HEK293 (cell line): ENCODE results near the gene CLECL1.

Source experiments
- CTCF ChIA-PET: fragments of 350-600 bp; formaldehyde crosslinking; extraction: SDS; loops from one replicate; lab custom pipeline; 2021; ENCODE audit warnings: antibody characterized with exemption; lab: Yijun Ruan, JAX
- POLR2A ChIA-PET: fragments of 300-600 bp; formaldehyde crosslinking; extraction: SDS; loops from one replicate; lab custom pipeline; 2020; ENCODE audit warnings: antibody characterized with exemption, inconsistent platforms; lab: Yijun Ruan, JAX
- H3K27ac ChIP-seq: fragments of 200-500 bp; sonication (Bioruptor generic); 2 replicates; pipeline ENCODE4 v1.5.1; 2014; ENCODE audit warnings: low read depth, low read length, control low read depth, inconsistent platforms; ENCODE audit errors: extremely low read depth
- H3K36me3 ChIP-seq, 2 experiments: fragments of 200-500 bp in 1 of 2; sonication (Bioruptor generic) in 1 of 2; 1 replicate in 1 of 2; 2 replicates in 1 of 2; pipeline ENCODE4 v1.5.1; 2014 to 2017; ENCODE audit warnings: inconsistent platforms in 2 of 2, low read length in 2 of 2; ENCODE audit not compliant: control insufficient read depth in 2 of 2, insufficient read depth in 1 of 2
- H3K4me1 ChIP-seq: fragments of 200-500 bp; sonication (Bioruptor generic); 2 replicates; pipeline ENCODE4 v1.5.1; 2014; ENCODE audit warnings: mild to moderate bottlenecking, low read length, inconsistent platforms; ENCODE audit not compliant: control insufficient read depth, insufficient read depth
- H3K4me3 ChIP-seq: 2 replicates; pipeline ENCODE4 v1.5.1; 2011; ENCODE audit warnings: low read depth, mild to moderate bottlenecking, control low read depth, low read length, moderate library complexity
- H3K9me3 ChIP-seq: fragments of 200-500 bp; sonication (Bioruptor generic); 2 replicates; pipeline ENCODE4 v1.5.1; 2014; ENCODE audit warnings: low read depth, low read length, inconsistent platforms; ENCODE audit not compliant: control insufficient read depth, insufficient read depth
- GLI2 ChIP-seq: fragments of 450-650 bp; formaldehyde crosslinking; IDR thresholded peaks from 2 replicates; pipeline ENCODE4; 2017; ENCODE audit warnings: missing biosample characterization, missing genetic modification characterization, low read depth, borderline replicate concordance
- KLF10 ChIP-seq: fragments of 450-650 bp; IDR thresholded peaks from 2 replicates; pipeline ENCODE4 v1.5.1; 2018; ENCODE audit warnings: missing biosample characterization, mild to moderate bottlenecking, missing genetic modification characterization
- MEIS1 ChIP-seq: sonication (generic); formaldehyde crosslinking; IDR thresholded peaks from 2 replicates; pipeline ENCODE4 v1.8.1; 2022; ENCODE audit warnings: missing genetic modification reagents, mild to moderate bottlenecking, borderline replicate concordance
- REPIN1 ChIP-seq: fragments of 450-650 bp; formaldehyde crosslinking; IDR thresholded peaks from 2 replicates; pipeline ENCODE4 v1.5.1; 2017; ENCODE audit warnings: missing biosample characterization, missing genetic modification characterization, low read depth
- SCRT1 ChIP-seq: fragments of 450-650 bp; formaldehyde crosslinking; IDR thresholded peaks from 2 replicates; pipeline ENCODE4 v1.5.1; 2016; ENCODE audit warnings: missing biosample characterization, missing genetic modification characterization, borderline replicate concordance
- ZBTB17 ChIP-seq: fragments of 450-650 bp; formaldehyde crosslinking; IDR thresholded peaks from 2 replicates; pipeline ENCODE4 v1.5.1; 2016; ENCODE audit warnings: missing biosample characterization, missing genetic modification characterization
- ZFP37 ChIP-seq: fragments of 450-650 bp; formaldehyde crosslinking; IDR thresholded peaks from 2 replicates; pipeline ENCODE4 v1.5.1; 2016; ENCODE audit warnings: missing biosample characterization, missing genetic modification characterization
- ZNF140 ChIP-seq: fragments of 450-650 bp; formaldehyde crosslinking; IDR thresholded peaks from 2 replicates; pipeline ENCODE4 v1.5.1; 2016; ENCODE audit warnings: missing biosample characterization, missing genetic modification characterization
- ZNF335 ChIP-seq: fragments of 450-650 bp; formaldehyde crosslinking; conservative IDR thresholded peaks from 2 replicates; pipeline ENCODE4 v1.5.1; 2016; ENCODE audit warnings: missing biosample characterization, missing genetic modification characterization
- ZNF549 ChIP-seq: fragments of 450-650 bp; IDR thresholded peaks from 2 replicates; pipeline ENCODE4 v1.5.1; 2018; ENCODE audit warnings: missing biosample characterization, missing genetic modification characterization, mild to moderate bottlenecking, inconsistent platforms, moderate library complexity
- ZNF600 ChIP-seq: fragments of 450-650 bp; formaldehyde crosslinking; IDR thresholded peaks from 2 replicates; pipeline ENCODE4 v1.5.1; 2016; ENCODE audit warnings: missing biosample characterization, missing genetic modification characterization
- ZNF624 ChIP-seq: fragments of 450-650 bp; formaldehyde crosslinking; IDR thresholded peaks from 2 replicates; pipeline ENCODE4 v1.5.1; 2017; ENCODE audit warnings: missing biosample characterization, missing genetic modification characterization
- ZNF670 ChIP-seq: fragments of 450-650 bp; formaldehyde crosslinking; IDR thresholded peaks from 2 replicates; pipeline ENCODE4 v1.5.1; 2016; ENCODE audit warnings: missing biosample characterization, missing genetic modification characterization, low read depth
- ZNF707 ChIP-seq: fragments of 450-650 bp; formaldehyde crosslinking; IDR thresholded peaks from 2 replicates; pipeline ENCODE4 v1.5.1; 2016; ENCODE audit warnings: missing biosample characterization, missing genetic modification characterization
- ZNF76 ChIP-seq: fragments of 450-650 bp; formaldehyde crosslinking; IDR thresholded peaks from 2 replicates; pipeline ENCODE4; 2016; ENCODE audit warnings: low read depth, missing biosample characterization, missing genetic modification characterization, borderline replicate concordance
- ZSCAN30 ChIP-seq: fragments of 450-650 bp; IDR thresholded peaks from 2 replicates; pipeline ENCODE4 v1.5.1; 2018; ENCODE audit warnings: missing biosample characterization, mild to moderate bottlenecking, missing genetic modification characterization, moderate library complexity
- TF ChIP-seq, protein P1 (sequence below): fragments of 450-650 bp; formaldehyde crosslinking; IDR thresholded peaks from 2 replicates; pipeline ENCODE4 v1.5.1; 2016; ENCODE audit warnings: missing biosample characterization, missing genetic modification characterization, borderline replicate concordance
- TF ChIP-seq, protein P2 (sequence below): fragments of 450-650 bp; IDR thresholded peaks from 2 replicates; pipeline ENCODE4 v1.5.1; 2018; ENCODE audit warnings: missing biosample characterization, mild to moderate bottlenecking, missing genetic modification characterization
- TF ChIP-seq, protein P3 (sequence below): fragments of 450-650 bp; formaldehyde crosslinking; optimal IDR thresholded peaks from 2 replicates; pipeline ENCODE3; 2016; ENCODE audit warnings: missing biosample characterization, mild to moderate bottlenecking, missing genetic modification characterization
- TF ChIP-seq, protein P4 (sequence below): fragments of 450-650 bp; formaldehyde crosslinking; IDR thresholded peaks from 2 replicates; pipeline ENCODE4 v1.5.1; 2016; ENCODE audit warnings: missing biosample characterization, missing genetic modification characterization, borderline replicate concordance

CLECL1 gene

DNA sequence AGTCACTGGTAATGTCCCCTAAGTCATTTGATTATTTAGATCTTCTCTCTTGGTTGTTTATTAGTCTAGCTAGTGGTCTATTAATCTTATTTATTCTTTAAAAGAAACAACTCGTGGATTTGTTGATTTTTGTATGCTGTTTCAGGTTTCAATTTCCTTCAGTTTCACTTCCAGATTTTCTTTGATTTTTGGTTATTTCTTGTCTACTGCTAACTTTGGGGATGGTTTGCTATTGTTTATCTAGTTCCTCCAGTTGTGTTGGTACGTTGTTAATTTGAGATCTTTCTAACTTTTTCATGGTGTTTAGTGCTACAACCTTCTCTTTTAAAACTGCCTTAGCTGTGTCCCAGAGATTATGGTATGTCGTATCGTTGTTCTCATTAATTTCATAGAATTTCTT lies 46.3 kb upstream of the CLECL1 start (continued):
- TF ChIP-seq, protein P1, sequence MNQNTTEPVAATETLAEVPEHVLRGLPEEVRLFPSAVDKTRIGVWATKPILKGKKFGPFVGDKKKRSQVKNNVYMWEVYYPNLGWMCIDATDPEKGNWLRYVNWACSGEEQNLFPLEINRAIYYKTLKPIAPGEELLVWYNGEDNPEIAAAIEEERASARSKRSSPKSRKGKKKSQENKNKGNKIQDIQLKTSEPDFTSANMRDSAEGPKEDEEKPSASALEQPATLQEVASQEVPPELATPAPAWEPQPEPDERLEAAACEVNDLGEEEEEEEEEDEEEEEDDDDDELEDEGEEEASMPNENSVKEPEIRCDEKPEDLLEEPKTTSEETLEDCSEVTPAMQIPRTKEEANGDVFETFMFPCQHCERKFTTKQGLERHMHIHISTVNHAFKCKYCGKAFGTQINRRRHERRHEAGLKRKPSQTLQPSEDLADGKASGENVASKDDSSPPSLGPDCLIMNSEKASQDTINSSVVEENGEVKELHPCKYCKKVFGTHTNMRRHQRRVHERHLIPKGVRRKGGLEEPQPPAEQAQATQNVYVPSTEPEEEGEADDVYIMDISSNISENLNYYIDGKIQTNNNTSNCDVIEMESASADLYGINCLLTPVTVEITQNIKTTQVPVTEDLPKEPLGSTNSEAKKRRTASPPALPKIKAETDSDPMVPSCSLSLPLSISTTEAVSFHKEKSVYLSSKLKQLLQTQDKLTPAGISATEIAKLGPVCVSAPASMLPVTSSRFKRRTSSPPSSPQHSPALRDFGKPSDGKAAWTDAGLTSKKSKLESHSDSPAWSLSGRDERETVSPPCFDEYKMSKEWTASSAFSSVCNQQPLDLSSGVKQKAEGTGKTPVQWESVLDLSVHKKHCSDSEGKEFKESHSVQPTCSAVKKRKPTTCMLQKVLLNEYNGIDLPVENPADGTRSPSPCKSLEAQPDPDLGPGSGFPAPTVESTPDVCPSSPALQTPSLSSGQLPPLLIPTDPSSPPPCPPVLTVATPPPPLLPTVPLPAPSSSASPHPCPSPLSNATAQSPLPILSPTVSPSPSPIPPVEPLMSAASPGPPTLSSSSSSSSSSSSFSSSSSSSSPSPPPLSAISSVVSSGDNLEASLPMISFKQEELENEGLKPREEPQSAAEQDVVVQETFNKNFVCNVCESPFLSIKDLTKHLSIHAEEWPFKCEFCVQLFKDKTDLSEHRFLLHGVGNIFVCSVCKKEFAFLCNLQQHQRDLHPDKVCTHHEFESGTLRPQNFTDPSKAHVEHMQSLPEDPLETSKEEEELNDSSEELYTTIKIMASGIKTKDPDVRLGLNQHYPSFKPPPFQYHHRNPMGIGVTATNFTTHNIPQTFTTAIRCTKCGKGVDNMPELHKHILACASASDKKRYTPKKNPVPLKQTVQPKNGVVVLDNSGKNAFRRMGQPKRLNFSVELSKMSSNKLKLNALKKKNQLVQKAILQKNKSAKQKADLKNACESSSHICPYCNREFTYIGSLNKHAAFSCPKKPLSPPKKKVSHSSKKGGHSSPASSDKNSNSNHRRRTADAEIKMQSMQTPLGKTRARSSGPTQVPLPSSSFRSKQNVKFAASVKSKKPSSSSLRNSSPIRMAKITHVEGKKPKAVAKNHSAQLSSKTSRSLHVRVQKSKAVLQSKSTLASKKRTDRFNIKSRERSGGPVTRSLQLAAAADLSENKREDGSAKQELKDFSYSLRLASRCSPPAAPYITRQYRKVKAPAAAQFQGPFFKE, result no peak
- TF ChIP-seq ZNF707, result no peak
- TF ChIP-seq ZNF549 (tag by site-specific recombination), result no peak
- TF ChIP-seq KLF10 (tag by site-specific recombination), result no peak
- TF ChIP-seq, protein P2, sequence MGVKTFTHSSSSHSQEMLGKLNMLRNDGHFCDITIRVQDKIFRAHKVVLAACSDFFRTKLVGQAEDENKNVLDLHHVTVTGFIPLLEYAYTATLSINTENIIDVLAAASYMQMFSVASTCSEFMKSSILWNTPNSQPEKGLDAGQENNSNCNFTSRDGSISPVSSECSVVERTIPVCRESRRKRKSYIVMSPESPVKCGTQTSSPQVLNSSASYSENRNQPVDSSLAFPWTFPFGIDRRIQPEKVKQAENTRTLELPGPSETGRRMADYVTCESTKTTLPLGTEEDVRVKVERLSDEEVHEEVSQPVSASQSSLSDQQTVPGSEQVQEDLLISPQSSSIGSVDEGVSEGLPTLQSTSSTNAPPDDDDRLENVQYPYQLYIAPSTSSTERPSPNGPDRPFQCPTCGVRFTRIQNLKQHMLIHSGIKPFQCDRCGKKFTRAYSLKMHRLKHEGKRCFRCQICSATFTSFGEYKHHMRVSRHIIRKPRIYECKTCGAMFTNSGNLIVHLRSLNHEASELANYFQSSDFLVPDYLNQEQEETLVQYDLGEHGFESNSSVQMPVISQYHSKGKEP (tag by site-specific recombination), result no peak
- no peak for TF ChIP-seq ZNF140

DNA sequence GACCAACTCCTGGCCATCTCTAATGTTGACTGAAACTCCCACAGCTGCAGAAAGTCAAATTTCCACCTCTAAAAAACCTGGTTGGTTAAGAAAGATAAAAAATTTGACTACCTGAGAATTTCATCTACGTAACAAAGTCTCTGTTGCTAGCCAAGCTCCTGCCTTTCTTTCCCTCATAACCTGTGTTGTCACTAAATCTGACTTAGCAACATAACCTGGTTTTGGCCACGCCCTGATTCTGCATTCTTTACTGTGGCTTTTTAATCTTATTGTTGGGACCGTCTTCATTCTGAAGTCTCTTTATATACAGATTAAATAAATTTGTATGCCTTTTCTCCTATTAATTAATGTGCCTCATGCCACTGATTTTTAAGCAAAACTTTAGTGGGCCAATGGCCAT lies 43.9 kb upstream of the CLECL1 start:
- Histone ChIP-seq H3K4me3 (no peak overlapping the region), H3K36me3 (no peaks in the 10 kb centered on the region)
- ChIA-PET POLR2A (no interaction called here), CTCF (interaction anchor here (1.1 to 1.3 kb wide), 2 partner anchors 8 to 24 kb away, joined by 3 read pairs; no protein-coding TSS in a partner anchor)
- TF ChIP-seq SCRT1, result no peak
- TF ChIP-seq, all 188 proteins: peak for 0
- Histone ChIP-seq H3K27ac (no peak overlapping the region), H3K9me3 (no peaks in the 10 kb centered on the region), H3K4me1 (no peaks in the 10 kb centered on the region)

DNA sequence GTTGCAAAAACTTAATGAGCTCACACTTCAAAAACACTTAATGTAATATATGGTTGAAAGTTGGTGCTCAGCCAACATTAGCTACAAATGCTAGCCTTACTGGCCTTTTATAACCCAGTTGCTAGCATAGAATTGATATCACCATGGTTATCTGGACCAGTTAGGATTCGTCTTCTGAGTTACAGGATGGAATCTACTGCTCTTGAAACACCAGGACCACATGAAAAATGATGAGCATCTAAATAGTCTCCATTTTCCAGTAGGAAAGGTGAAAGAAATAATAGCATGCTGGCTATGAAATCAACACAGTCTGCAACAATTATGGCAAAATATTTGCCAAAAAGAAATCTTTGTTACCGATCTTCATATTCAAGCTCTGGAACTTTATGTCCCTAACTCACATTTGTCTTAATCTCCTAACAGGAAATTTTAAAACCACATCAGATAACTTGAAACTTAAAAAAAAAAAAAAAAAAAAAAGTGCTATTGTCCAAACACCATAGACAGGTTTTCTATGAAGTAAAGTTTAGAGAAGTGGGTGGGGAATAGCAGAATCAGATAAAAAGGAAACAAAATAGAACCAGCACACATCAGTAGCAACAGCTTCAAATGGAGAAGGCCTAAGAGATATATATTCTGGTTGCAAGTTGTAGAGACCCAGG lies 40.5 kb upstream of the CLECL1 start:
- H3K4me1 ChIP-seq, result no peaks in the 10 kb centered on the region
- no peaks in the 10 kb centered on the region for H3K36me3 ChIP-seq
- CTCF ChIA-PET, result interaction anchor here (0.6 to 1.0 kb wide), 2 partner anchors 23 to 485 kb away, joined by 4 read pairs; no protein-coding TSS in a partner anchor
- no peak overlapping the region for H3K27ac ChIP-seq
- POLR2A ChIA-PET, result no interaction called here
- no peak overlapping the region for H3K4me3 ChIP-seq
- no peaks in the 10 kb centered on the region for H3K9me3 ChIP-seq
- TF ChIP-seq ZNF600 (no peak), MEIS1 (no peak), ZSCAN30 (tag by site-specific recombination) (no peak), ZNF670 (tag by site-specific recombination) (no peak), REPIN1 (tag by site-specific recombination) (no peak), ZNF335 (no peak), ZNF624 (tag by site-specific recombination) (no peak), ZFP37 (tag by site-specific recombination) (no peak), ZBTB17 (tag by site-specific recombination) (no peak), GLI2 (tag by site-specific recombination) (no peak), ZNF76 (tag by site-specific recombination) (no peak)
- TF ChIP-seq, protein P3, sequence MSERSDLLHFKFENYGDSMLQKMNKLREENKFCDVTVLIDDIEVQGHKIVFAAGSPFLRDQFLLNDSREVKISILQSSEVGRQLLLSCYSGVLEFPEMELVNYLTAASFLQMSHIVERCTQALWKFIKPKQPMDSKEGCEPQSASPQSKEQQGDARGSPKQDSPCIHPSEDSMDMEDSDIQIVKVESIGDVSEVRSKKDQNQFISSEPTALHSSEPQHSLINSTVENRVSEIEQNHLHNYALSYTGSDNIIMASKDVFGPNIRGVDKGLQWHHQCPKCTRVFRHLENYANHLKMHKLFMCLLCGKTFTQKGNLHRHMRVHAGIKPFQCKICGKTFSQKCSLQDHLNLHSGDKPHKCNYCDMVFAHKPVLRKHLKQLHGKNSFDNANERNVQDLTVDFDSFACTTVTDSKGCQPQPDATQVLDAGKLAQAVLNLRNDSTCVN (tag by site-specific recombination), result no peak
- TF ChIP-seq, protein P4, sequence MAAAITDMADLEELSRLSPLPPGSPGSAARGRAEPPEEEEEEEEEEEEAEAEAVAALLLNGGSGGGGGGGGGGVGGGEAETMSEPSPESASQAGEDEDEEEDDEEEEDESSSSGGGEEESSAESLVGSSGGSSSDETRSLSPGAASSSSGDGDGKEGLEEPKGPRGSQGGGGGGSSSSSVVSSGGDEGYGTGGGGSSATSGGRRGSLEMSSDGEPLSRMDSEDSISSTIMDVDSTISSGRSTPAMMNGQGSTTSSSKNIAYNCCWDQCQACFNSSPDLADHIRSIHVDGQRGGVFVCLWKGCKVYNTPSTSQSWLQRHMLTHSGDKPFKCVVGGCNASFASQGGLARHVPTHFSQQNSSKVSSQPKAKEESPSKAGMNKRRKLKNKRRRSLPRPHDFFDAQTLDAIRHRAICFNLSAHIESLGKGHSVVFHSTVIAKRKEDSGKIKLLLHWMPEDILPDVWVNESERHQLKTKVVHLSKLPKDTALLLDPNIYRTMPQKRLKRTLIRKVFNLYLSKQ (tag by site-specific recombination), result no peak
